ENCODE measurements around the gene YES1.

The YES1 gene

DNA sequence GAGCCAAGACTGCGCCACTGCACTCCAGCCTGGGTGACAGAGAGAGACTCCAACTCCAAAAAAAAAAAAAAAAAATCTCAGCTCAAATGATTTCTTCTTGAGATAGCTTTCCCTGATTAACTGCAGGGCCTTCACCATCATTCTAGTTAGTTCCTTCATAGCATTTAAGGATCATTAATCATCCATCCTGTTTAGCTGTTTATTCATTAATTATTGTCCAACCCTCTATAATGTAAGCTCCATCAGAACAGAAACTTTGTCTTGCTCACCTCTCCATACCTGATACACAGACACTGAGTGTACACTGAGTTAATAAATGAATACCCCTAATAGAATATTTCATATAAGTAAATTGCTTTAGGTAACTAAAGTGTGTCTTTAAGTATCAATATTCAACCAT lies 57.4 kb downstream of the YES1 start:
- no peak overlapping the region for H3K4me3 ChIP-seq (ENCODE audit: low read depth, low read length)
- TF ChIP-seq, protein P1, sequence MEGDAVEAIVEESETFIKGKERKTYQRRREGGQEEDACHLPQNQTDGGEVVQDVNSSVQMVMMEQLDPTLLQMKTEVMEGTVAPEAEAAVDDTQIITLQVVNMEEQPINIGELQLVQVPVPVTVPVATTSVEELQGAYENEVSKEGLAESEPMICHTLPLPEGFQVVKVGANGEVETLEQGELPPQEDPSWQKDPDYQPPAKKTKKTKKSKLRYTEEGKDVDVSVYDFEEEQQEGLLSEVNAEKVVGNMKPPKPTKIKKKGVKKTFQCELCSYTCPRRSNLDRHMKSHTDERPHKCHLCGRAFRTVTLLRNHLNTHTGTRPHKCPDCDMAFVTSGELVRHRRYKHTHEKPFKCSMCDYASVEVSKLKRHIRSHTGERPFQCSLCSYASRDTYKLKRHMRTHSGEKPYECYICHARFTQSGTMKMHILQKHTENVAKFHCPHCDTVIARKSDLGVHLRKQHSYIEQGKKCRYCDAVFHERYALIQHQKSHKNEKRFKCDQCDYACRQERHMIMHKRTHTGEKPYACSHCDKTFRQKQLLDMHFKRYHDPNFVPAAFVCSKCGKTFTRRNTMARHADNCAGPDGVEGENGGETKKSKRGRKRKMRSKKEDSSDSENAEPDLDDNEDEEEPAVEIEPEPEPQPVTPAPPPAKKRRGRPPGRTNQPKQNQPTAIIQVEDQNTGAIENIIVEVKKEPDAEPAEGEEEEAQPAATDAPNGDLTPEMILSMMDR (IDR thresholded peaks at IDR 0.05; ENCODE audit: borderline replicate concordance, insufficient read depth, low read depth, low read length), result no peak

- TF ChIP-seq, protein P1 (IDR thresholded peaks at IDR 0.05; ENCODE audit: borderline replicate concordance, insufficient read depth, low read depth, low read length), result no peak
- H3K4me3 ChIP-seq (ENCODE audit: low read depth, low read length), result no peak overlapping the region
These were observed 61.6 kb downstream of the YES1 start for GRCh38 chr18:750456-750855.

DNA sequence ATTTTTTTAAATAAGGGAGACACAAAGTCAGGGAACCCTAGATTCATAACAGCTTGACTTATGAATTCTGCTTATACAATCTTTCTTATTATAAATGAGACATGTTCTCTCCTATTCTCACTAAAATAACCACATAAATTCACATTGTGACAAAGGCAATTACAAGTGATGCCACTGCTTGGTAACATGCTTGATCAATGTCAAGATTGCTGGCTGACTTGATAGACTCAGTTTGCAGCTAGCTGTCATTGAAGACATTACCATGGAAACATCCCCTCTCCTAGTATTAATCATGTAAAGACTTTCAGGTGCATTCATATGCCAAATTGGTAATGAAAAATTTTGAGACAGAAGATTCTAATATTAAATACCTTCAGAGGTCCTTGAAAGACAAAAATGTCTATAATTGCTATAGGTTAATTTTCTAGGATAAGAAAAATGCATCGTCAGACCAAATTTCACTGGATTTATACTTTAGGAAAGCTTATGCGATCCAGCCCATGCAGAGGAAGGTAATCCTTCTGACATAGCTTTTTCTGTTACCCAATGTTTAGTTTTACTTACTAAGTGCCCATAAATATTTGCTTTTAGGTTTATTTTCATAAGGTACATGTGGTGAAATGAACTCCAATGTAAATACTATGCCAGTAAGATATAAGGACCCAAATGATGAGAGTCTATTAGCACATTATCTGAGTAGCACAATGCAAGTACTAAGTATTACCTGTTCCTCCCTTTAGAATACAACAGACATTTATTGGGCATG lies 67.0 kb downstream of the YES1 start:
- no peak overlapping the region for H3K4me3 ChIP-seq (ENCODE audit: low read depth, low read length)
- TF ChIP-seq, protein P1 (IDR thresholded peaks at IDR 0.05; ENCODE audit: borderline replicate concordance, insufficient read depth, low read depth, low read length), result no peak

DNA sequence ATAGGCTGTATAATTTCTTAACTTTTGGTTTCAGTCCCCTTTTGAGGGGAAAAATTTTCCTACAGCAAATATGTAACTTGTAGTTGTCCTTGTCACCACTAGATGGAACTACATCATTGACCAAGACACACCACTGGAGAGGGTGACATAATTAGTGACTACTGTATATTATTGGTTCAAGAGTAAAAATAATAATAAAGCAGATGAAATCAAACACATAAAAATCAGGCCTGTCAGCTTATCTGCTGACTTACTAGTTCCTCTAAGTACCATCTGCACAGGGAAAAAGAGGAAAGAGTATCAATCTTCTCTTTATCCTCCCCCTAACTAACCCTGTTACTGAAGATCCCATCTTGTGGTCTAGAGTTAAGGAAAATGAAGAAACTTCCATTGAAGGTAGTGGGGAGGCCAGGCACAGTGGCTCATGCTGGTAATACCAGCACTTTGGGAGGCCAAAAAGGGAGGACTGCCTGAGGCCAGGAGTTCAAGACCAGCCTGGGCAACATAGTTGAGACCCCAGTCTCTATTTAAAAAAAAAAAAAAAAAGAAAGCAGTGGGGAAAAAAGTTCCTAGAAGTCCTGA lies 70.0 kb downstream of the YES1 start:
- no peak overlapping the region for H3K4me3 ChIP-seq (ENCODE audit: low read depth, low read length)
- TF ChIP-seq, protein P1 (IDR thresholded peaks at IDR 0.05; ENCODE audit: borderline replicate concordance, insufficient read depth, low read depth, low read length), result peak; percentile 44; the same call in 1 of the 2 replicates

DNA sequence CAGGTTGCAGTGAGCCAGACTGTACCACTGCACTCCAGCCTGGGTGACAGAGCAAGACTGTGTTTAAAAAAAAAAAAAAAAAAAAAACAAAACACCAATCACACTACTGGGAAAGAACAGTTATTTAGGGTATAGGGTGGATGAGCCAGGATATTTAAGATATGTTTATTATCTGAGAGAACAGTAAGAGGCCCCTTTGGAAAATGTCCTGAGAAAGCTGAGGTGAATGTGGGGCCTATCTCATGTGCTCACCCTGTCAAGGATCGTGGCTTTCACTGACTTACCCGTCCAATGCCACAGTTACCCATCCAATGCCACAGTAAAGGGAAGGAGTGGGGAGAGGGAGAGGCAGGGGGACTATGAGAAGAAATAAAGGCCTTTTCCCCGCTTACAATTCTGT lies 79.7 kb downstream of the YES1 start:
- TF ChIP-seq, protein P1 (IDR thresholded peaks at IDR 0.05; ENCODE audit: borderline replicate concordance, insufficient read depth, low read depth, low read length), result no peak
- H3K4me3 ChIP-seq (ENCODE audit: low read depth, low read length), result no peak overlapping the region

DNA sequence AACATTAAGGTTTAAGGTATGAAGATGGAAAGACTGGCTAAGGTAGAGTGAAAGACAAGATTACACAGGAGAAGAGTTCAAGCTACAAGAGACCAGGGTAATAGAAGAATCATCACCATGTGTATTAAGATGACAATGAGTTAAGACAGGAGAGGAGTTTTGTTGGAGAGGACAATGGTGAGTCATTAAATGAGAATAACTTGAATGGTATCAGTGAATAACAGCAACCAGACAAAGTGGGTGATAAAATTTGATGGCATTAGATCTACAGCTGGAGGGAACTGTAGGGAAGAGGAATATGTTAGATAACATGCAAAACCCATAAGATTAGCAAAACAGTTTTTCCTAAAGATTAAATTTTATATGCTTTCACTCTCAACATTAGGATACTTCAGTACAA lies 80.9 kb downstream of the YES1 start:
- no peak overlapping the region for H3K4me3 ChIP-seq (ENCODE audit: low read depth, low read length)
- TF ChIP-seq, protein P1 (IDR thresholded peaks at IDR 0.05; ENCODE audit: borderline replicate concordance, insufficient read depth, low read depth, low read length), result no peak

DNA sequence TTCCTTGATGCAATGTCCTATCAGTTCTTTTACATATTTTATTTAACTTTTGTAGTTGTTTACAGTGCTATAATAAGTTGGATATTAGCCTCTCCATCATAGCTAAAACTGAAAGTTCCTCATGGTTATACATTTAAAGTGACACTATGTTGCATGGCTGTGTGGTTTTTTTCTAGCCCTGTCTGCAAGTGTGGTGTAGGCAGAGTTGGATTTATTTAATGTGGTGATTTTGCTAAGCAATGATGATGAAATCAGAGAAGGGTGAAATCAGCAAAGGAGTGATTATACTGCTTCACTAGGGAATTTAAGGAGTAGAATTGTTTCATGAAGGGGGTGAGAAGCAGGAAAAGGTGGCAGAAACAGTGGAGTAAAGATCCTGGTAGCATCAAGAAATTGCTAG lies 81.3 kb downstream of the YES1 start:
- H3K4me3 ChIP-seq (ENCODE audit: low read depth, low read length), result no peak overlapping the region
- TF ChIP-seq, protein P1 (IDR thresholded peaks at IDR 0.05; ENCODE audit: borderline replicate concordance, insufficient read depth, low read depth, low read length), result no peak
